ENCODE results near the gene CRYBA4. TPM values are rescaled to one million over a fixed set of nuclear protein-coding genes. Genes with fewer than 3 reads are reported as not detected.

Gene CRYBA4
- total RNA-seq (ENCODE audit: low replicate concordance): not detected in 2 replicates

GRCh38 chr22:26621663-26622062 is at the start of gene CRYBA4:
TSS of gene CRYBA4 (plus strand) at chr22:26621963. CDS start at chr22:26622597, 634 bp downstream.

GRCh38 chr22:26589845-26590736 is 31.7 kb upstream of the CRYBA4 start, which contains the start of gene TPST2:
TSS of gene TPST2 (minus strand) at chr22:26590132. CDS start at chr22:26541630, 48,502 bp downstream.

GRCh38 chr22:26617271-26618199 is 4.2 kb upstream of the CRYBA4 start, which contains the start of gene CRYBB1:
TSS of gene CRYBB1 (minus strand) at chr22:26618027. CDS start at chr22:26616319, 1,708 bp downstream.

GRCh38 chr22:26656891-26657851 is 35.4 kb downstream of the CRYBA4 start, which contains the start of gene MIAT:
TSS of gene MIAT (plus strand) at chr22:26657588.

Other genes with a start within 250 kb of the CRYBA4 start
- gene ASPHD2, start 192.7 kb upstream of the CRYBA4 start, total RNA-seq (ENCODE audit: low replicate concordance): 1.5 and 3.7 TPM in 2 replicates
- 21.9 and 25.3 TPM in 2 replicates for gene HPS4, start 138.2 kb upstream of the CRYBA4 start, total RNA-seq (ENCODE audit: low replicate concordance)
- 9.8 and 15.6 TPM in 2 replicates for gene SRRD, start 138.1 kb upstream of the CRYBA4 start, total RNA-seq (ENCODE audit: low replicate concordance)
- gene TFIP11, start 109.5 kb upstream of the CRYBA4 start, total RNA-seq (ENCODE audit: low replicate concordance): 31.0 and 74.1 TPM in 2 replicates
- gene TPST2, start 31.8 kb upstream of the CRYBA4 start, total RNA-seq (ENCODE audit: low replicate concordance): 30.1 and 70.8 TPM in 2 replicates
- not detected in 2 replicates for gene CRYBB1, start 3.9 kb upstream of the CRYBA4 start, total RNA-seq (ENCODE audit: low replicate concordance)
- gene MIAT, start 35.6 kb downstream of the CRYBA4 start, total RNA-seq (ENCODE audit: low replicate concordance): 0.94 and 1.2 TPM in 2 replicates